Loucy (cell line): ENCODE measurements around the gene EXOC3L1.

ENCODE experiments used
- H2AFZ ChIP-seq: fragments of 200-600 bp; sonication (generic); 2 replicates; pipeline ENCODE4 v1.6.0; 2016; ENCODE audit warnings: antibody characterized with exemption, mild to moderate bottlenecking, low read length, moderate library complexity
- H3F3A ChIP-seq: fragments of 200-600 bp; 2 replicates; pipeline ENCODE4 v1.6.0; 2016; ENCODE audit warnings: antibody characterized with exemption, low read depth, mild to moderate bottlenecking
- H3K27me3 ChIP-seq: fragments of 200-600 bp; sonication (generic); 2 replicates; pipeline ENCODE4 v1.6.1; 2014; ENCODE audit warnings: low read length, mild to moderate bottlenecking; ENCODE audit not compliant: insufficient read depth, poor library complexity, severe bottlenecking
- H3K36me3 ChIP-seq: fragments of 200-600 bp; sonication (generic); 2 replicates; pipeline ENCODE4 v1.6.1; 2016; ENCODE audit warnings: low read length; ENCODE audit not compliant: insufficient read depth
- H3K4me1 ChIP-seq: fragments of 200-600 bp; sonication (generic); 2 replicates; pipeline ENCODE4 v1.5.1; 2014; ENCODE audit warnings: low read length, mild to moderate bottlenecking; ENCODE audit not compliant: insufficient read depth, poor library complexity, severe bottlenecking
- H3K4me2 ChIP-seq: fragments of 200-600 bp; sonication (generic); 2 replicates; pipeline ENCODE4 v1.6.0; 2014; ENCODE audit warnings: antibody characterized with exemption, low read length, low read depth, mild to moderate bottlenecking; ENCODE audit not compliant: poor library complexity, severe bottlenecking
- H3K4me3 ChIP-seq: fragments of 200-600 bp; sonication (generic); 2 replicates; pipeline ENCODE4 v1.5.1; 2014; ENCODE audit warnings: low read length, mild to moderate bottlenecking, mixed read lengths; ENCODE audit not compliant: poor library complexity, severe bottlenecking
- H3K79me2 ChIP-seq: fragments of 200-600 bp; sonication (generic); 2 replicates; pipeline ENCODE4 v1.6.1; 2014; ENCODE audit warnings: low read length; ENCODE audit not compliant: insufficient read depth
- H3K9ac ChIP-seq: fragments of 200-600 bp; sonication (generic); 2 replicates; pipeline ENCODE4 v1.6.0; 2014; ENCODE audit warnings: mild to moderate bottlenecking, low read depth, low read length, moderate library complexity; ENCODE audit not compliant: poor library complexity, severe bottlenecking
- H3K9me2 ChIP-seq: fragments of 200-600 bp; sonication (generic); replicated peaks from 2 replicates; pipeline ENCODE4 v1.6.1; 2016; ENCODE audit warnings: low read depth, low read length, mixed read lengths
- H3K9me3 ChIP-seq: fragments of 200-600 bp; sonication (generic); 2 replicates; pipeline ENCODE4 v1.6.1; 2014; ENCODE audit warnings: mild to moderate bottlenecking, antibody characterized with exemption, low read length, low read depth; ENCODE audit not compliant: insufficient read depth
- H4K20me1 ChIP-seq: fragments of 200-600 bp; sonication (generic); 2 replicates; pipeline ENCODE4 v1.6.0; 2014; ENCODE audit warnings: antibody characterized with exemption, low read length, mild to moderate bottlenecking; ENCODE audit not compliant: insufficient read depth, poor library complexity, severe bottlenecking
- CTCF ChIP-seq: fragments of 200-600 bp; sonication (generic); conservative IDR thresholded peaks from 2 replicates; pipeline ENCODE4 v1.5.1; 2014; ENCODE audit warnings: mild to moderate bottlenecking, antibody characterized with exemption, low read length
- EZH2phosphoT487 ChIP-seq: fragments of 200-600 bp; IDR thresholded peaks from 2 replicates; pipeline ENCODE4 v1.6.1; 2018; ENCODE audit warnings: antibody characterized with exemption, mild to moderate bottlenecking, moderate library complexity, borderline replicate concordance

The EXOC3L1 gene

GRCh38 chr16:67207249-67208091 is 17.5 kb upstream of the EXOC3L1 start:
- no peak overlapping the region for H3K4me2 ChIP-seq
- H3K9me2 ChIP-seq, result no peaks in the 10 kb centered on the region
- H3K27me3 ChIP-seq, result no peaks in the 10 kb centered on the region
- no peaks in the 10 kb centered on the region for H3K79me2 ChIP-seq
- H3K36me3 ChIP-seq, result peaks cover 17% of the 10 kb centered on the region; the same call in 1 of the 2 replicates
- no peaks in the 10 kb centered on the region for H3K4me1 ChIP-seq
- no peaks in the 10 kb centered on the region for H3F3A ChIP-seq
- TF ChIP-seq CTCF (no peak), EZH2phosphoT487 (no peak)
- no peak overlapping the region for H3K4me3 ChIP-seq
- no peaks in the 10 kb centered on the region for H4K20me1 ChIP-seq
- no peaks in the 10 kb centered on the region for H3K9me3 ChIP-seq
- H3K9ac ChIP-seq, result no peak overlapping the region
- no peak overlapping the region for H2AFZ ChIP-seq

GRCh38 chr16:67206838-67207248 is 16.9 kb upstream of the EXOC3L1 start:
- H3K79me2 ChIP-seq, result no peaks in the 10 kb centered on the region
- H3K4me1 ChIP-seq, result no peaks in the 10 kb centered on the region
- no peak for TF ChIP-seq EZH2phosphoT487
- no peak for TF ChIP-seq CTCF
- no peak overlapping the region for H3K4me2 ChIP-seq
- H3K4me3 ChIP-seq, result no peak overlapping the region
- H3F3A ChIP-seq, result no peaks in the 10 kb centered on the region
- H2AFZ ChIP-seq, result no peak overlapping the region
- no peaks in the 10 kb centered on the region for H3K9me2 ChIP-seq
- no peaks in the 10 kb centered on the region for H4K20me1 ChIP-seq
- H3K36me3 ChIP-seq, result peaks cover 23% of the 10 kb centered on the region; the same call in 1 of the 2 replicates
- no peaks in the 10 kb centered on the region for H3K9me3 ChIP-seq
- no peaks in the 10 kb centered on the region for H3K27me3 ChIP-seq
- H3K9ac ChIP-seq, result no peak overlapping the region

GRCh38 chr16:67206129-67206837 is 16.3 kb upstream of the EXOC3L1 start:
- no peaks in the 10 kb centered on the region for H3K79me2 ChIP-seq
- no peaks in the 10 kb centered on the region for H3K9me2 ChIP-seq
- no peak overlapping the region for H3K4me3 ChIP-seq
- H3K27me3 ChIP-seq, result no peaks in the 10 kb centered on the region
- no peak overlapping the region for H3K4me2 ChIP-seq
- H3K36me3 ChIP-seq, result peaks cover 29% of the 10 kb centered on the region; the same call in 1 of the 2 replicates
- TF ChIP-seq CTCF, result no peak
- no peak for TF ChIP-seq EZH2phosphoT487
- H2AFZ ChIP-seq, result no peak overlapping the region
- no peaks in the 10 kb centered on the region for H3K9me3 ChIP-seq
- no peaks in the 10 kb centered on the region for H3F3A ChIP-seq
- no peaks in the 10 kb centered on the region for H4K20me1 ChIP-seq
- H3K9ac ChIP-seq, result no peak overlapping the region
- no peaks in the 10 kb centered on the region for H3K4me1 ChIP-seq
